Dedifferentiated amniotic fluid mesenchymal stem cell (primary cell): ENCODE data around the gene ANO1.
"Not testable (repeated sequence)": the region's sequence is repeated elsewhere in the genome, so short reads cannot be mapped to it uniquely, and the experiment has no call there.

Experiments
- DNase-seq: peaks from one replicate; pipeline ENCODE4 v3.0.0-alpha.2; 2016; ENCODE audit errors: extremely low spot score

ANO1 gene

GRCh38 chr11:70209391-70209912 is 131.3 kb downstream of the ANO1 start:
- DNase-seq = no peak

- no peak for DNase-seq
Measured at GRCh38 chr11:70210051-70210501, 132.0 kb downstream of the ANO1 start.

- no peak for DNase-seq
Measured at GRCh38 chr11:70210530-70210929, 132.4 kb downstream of the ANO1 start.

- no peak for DNase-seq
Measured at GRCh38 chr11:70212227-70212811, 134.2 kb downstream of the ANO1 start.

GRCh38 chr11:70217388-70217787 is 139.3 kb downstream of the ANO1 start:
- DNase-seq = not testable (repeated sequence)

GRCh38 chr11:70218076-70218475 is 140.0 kb downstream of the ANO1 start:
- DNase-seq = not testable (repeated sequence)

- no peak for DNase-seq
Measured at GRCh38 chr11:70220136-70220535, 142.0 kb downstream of the ANO1 start.

- DNase-seq = no peak
Measured at GRCh38 chr11:70220920-70221319, 142.8 kb downstream of the ANO1 start.

GRCh38 chr11:70225681-70226177 is 147.6 kb downstream of the ANO1 start:
- no peak for DNase-seq

GRCh38 chr11:70226183-70226582 is 148.1 kb downstream of the ANO1 start:
- DNase-seq = no peak

GRCh38 chr11:70226967-70227366 is 148.8 kb downstream of the ANO1 start:
- DNase-seq = no peak

- no peak for DNase-seq
Measured at GRCh38 chr11:70229737-70230136, 151.6 kb downstream of the ANO1 start.

GRCh38 chr11:70230151-70230839 is 152.2 kb downstream of the ANO1 start:
- no peak for DNase-seq

GRCh38 chr11:70230840-70231710 is 153.0 kb downstream of the ANO1 start:
- DNase-seq = no peak

GRCh38 chr11:70233034-70233433 is 154.9 kb downstream of the ANO1 start:
- no peak for DNase-seq

GRCh38 chr11:70233511-70233934 is 155.4 kb downstream of the ANO1 start:
- no peak for DNase-seq

GRCh38 chr11:70233962-70234361 is 155.8 kb downstream of the ANO1 start:
- no peak for DNase-seq
